GM10847 (cell line): Measurements from ENCODE around the gene METAP1D.

Experiments used
- POLR2A ChIP-seq: IDR thresholded peaks from 2 replicates; pipeline ENCODE4 v1.6.1; 2011; ENCODE audit not compliant: insufficient read length; ENCODE audit errors: extremely low read depth

METAP1D gene

GRCh38 chr2:172053486-172053885, 53.7 kb downstream of the METAP1D start:
- no peak for TF ChIP-seq POLR2A

- no peak for TF ChIP-seq POLR2A
Observed at GRCh38 chr2:172056293-172056692, 56.5 kb downstream of the METAP1D start.

- no peak for TF ChIP-seq POLR2A
Observed at GRCh38 chr2:172058660-172059059, 58.9 kb downstream of the METAP1D start.

GRCh38 chr2:172062402-172063004, 62.8 kb downstream of the METAP1D start:
- no peak for TF ChIP-seq POLR2A

- TF ChIP-seq POLR2A, result no peak
Observed at GRCh38 chr2:172063446-172063845, 63.7 kb downstream of the METAP1D start.

GRCh38 chr2:172065111-172065510, 65.4 kb downstream of the METAP1D start:
- no peak for TF ChIP-seq POLR2A

GRCh38 chr2:172066394-172066886, 66.7 kb downstream of the METAP1D start:
- no peak for TF ChIP-seq POLR2A

GRCh38 chr2:172070936-172071335, 71.2 kb downstream of the METAP1D start:
- TF ChIP-seq POLR2A, result no peak

- no peak for TF ChIP-seq POLR2A
Observed at GRCh38 chr2:172072303-172072702, 72.5 kb downstream of the METAP1D start.

- TF ChIP-seq POLR2A, result no peak
Observed at GRCh38 chr2:172072706-172073105, 73.0 kb downstream of the METAP1D start.

GRCh38 chr2:172073518-172073917, 73.8 kb downstream of the METAP1D start:
- TF ChIP-seq POLR2A, result no peak

- no peak for TF ChIP-seq POLR2A
Observed at GRCh38 chr2:172074254-172074653, 74.5 kb downstream of the METAP1D start.

GRCh38 chr2:172079416-172079815, 79.7 kb downstream of the METAP1D start:
- no peak for TF ChIP-seq POLR2A

GRCh38 chr2:172079838-172080640, 80.3 kb downstream of the METAP1D start:
- TF ChIP-seq POLR2A, result no peak

GRCh38 chr2:172080641-172081220, 81.0 kb downstream of the METAP1D start:
- no peak for TF ChIP-seq POLR2A
